ENCODE data around the gene GTF3C1.

GRCh38 chr16:27547134-27547533 is 2.6 kb downstream of the GTF3C1 start:
- TF ChIP-seq CTCF (IDR thresholded peaks at IDR 0.05): no peak
- TF ChIP-seq POLR2A (IDR thresholded peaks at IDR 0.05): no peak
- TF ChIP-seq EP300 (IDR thresholded peaks at IDR 0.05): no peak
- no peak for TF ChIP-seq POLR2AphosphoS5 (IDR thresholded peaks at IDR 0.05)
